GM23338 (cell line): ENCODE results near the gene TUBD1.

Experiments used
- CREB1 ChIP-seq: fragments of 250-450 bp; sonication (Bioruptor Pico); IDR thresholded peaks from 2 replicates; pipeline ENCODE4 v1.5.0; 2020; ENCODE audit warnings: low read depth, mild to moderate bottlenecking, moderate library complexity
- EZH2 ChIP-seq: fragments of 200-600 bp; sonication (generic); IDR thresholded peaks from one replicate; pipeline ENCODE4 v1.8.0; 2017; ENCODE audit warnings: antibody characterized with exemption, mild to moderate bottlenecking, low read depth; ENCODE audit not compliant: unreplicated experiment
- POLR2AphosphoS5 ChIP-seq: IDR thresholded peaks from 2 replicates; pipeline ENCODE4 v1.6.1; 2016; ENCODE audit warnings: antibody characterized with exemption, low read depth
- TF ChIP-seq, protein P1 (sequence below), 2 experiments: fragments of 200-600 bp in 1 of 2; sonication (generic) in 1 of 2; conservative IDR thresholded peaks; 2 replicates each; pipeline versions ENCODE4 v1.5.1 to v1.6.1; 2016 to 2017; ENCODE audit warnings: antibody characterized with exemption in 2 of 2, low read depth in 2 of 2, mild to moderate bottlenecking in 2 of 2, moderate library complexity in 1 of 2

DNA sequence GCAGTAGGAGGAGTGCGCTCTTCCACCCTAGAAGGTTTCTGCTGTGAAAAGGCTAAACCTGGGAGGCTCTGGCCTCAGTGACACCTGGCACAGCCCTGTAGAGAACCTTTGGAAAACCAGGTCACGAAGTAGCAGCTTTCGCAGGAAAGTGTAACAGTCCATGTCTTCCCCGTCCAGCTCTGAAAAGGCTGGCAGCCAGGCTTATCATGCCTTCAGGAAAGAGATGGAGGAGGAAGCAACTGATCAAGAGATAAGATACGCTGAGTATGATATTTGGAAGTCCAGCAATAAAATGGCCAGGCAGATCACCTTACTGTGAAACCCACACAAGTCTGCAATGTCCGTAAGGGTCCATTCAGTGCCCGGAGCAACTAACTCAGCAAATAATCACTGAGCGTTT lies 22.3 kb downstream of the TUBD1 start:
- TF ChIP-seq POLR2AphosphoS5 (no peak), CREB1 (CRISPR knock-in tag) (no peak), EZH2 (no peak)
- TF ChIP-seq, protein P1, sequence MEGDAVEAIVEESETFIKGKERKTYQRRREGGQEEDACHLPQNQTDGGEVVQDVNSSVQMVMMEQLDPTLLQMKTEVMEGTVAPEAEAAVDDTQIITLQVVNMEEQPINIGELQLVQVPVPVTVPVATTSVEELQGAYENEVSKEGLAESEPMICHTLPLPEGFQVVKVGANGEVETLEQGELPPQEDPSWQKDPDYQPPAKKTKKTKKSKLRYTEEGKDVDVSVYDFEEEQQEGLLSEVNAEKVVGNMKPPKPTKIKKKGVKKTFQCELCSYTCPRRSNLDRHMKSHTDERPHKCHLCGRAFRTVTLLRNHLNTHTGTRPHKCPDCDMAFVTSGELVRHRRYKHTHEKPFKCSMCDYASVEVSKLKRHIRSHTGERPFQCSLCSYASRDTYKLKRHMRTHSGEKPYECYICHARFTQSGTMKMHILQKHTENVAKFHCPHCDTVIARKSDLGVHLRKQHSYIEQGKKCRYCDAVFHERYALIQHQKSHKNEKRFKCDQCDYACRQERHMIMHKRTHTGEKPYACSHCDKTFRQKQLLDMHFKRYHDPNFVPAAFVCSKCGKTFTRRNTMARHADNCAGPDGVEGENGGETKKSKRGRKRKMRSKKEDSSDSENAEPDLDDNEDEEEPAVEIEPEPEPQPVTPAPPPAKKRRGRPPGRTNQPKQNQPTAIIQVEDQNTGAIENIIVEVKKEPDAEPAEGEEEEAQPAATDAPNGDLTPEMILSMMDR (conservative IDR thresholded peaks at IDR 0.05; ENCODE audit: low read depth in 2 of 2), result no peak
